Common myeloid progenitor, CD34-positive (primary cell): ENCODE results near the gene AGMO.
A peak's percentile ranks its signal among the peaks of the same experiment; 100 is the strongest.

Source experiments
- CTCF ChIA-PET: fragments of 350-600 bp; sonication (Branson Sonifier 250); formaldehyde crosslinking; loops from one replicate; lab custom pipeline; 2021; ENCODE audit warnings: antibody characterized with exemption; lab: Charles Lee
- POLR2A ChIA-PET: fragments of 350-600 bp; sonication (Branson Sonifier 250); formaldehyde crosslinking; loops from one replicate; lab custom pipeline; 2021; ENCODE audit warnings: antibody characterized with exemption; lab: Charles Lee
- DNase-seq, 3 donors: peaks; one replicate each; pipeline versions ENCODE4 v3.0.0 to v3.0.0-alpha.2; 2013
- H3K27ac ChIP-seq, 2 experiments: 1 replicate in 1 of 2; 2 replicates in 1 of 2; pipeline ENCODE4 v1.7.0; 2013; ENCODE audit warnings: inconsistent platforms in 2 of 2, low read length in 2 of 2, mild to moderate bottlenecking in 2 of 2, low read depth in 1 of 2, moderate library complexity in 1 of 2; ENCODE audit not compliant: severe bottlenecking in 2 of 2, insufficient read depth in 1 of 2, poor library complexity in 1 of 2
- H3K27me3 ChIP-seq, 5 experiments: replicated peaks in 2 of 5; 1 replicate in 3 of 5; 2 replicates in 2 of 5; pipeline versions ENCODE4 v1.6.1 to v1.7.0; 2013; ENCODE audit warnings: low read length in 4 of 5, mild to moderate bottlenecking in 2 of 5, moderate library complexity in 2 of 5, inconsistent platforms in 1 of 5; ENCODE audit not compliant: insufficient read depth in 5 of 5, control insufficient read depth in 4 of 5
- H3K36me3 ChIP-seq, 4 experiments: 1 replicate in 2 of 4; 2 replicates in 2 of 4; pipeline versions ENCODE4 v1.6.1 to v1.7.0; 2013; ENCODE audit warnings: low read length in 3 of 4, control low read depth in 1 of 4, mild to moderate bottlenecking in 1 of 4; ENCODE audit not compliant: control insufficient read depth in 4 of 4, insufficient read depth in 4 of 4
- H3K4me1 ChIP-seq, 4 experiments: 1 replicate in 3 of 4; 2 replicates in 1 of 4; pipeline versions ENCODE4 v1.6.1 to v1.7.1; 2013; ENCODE audit warnings: low read length in 3 of 4, mild to moderate bottlenecking in 3 of 4, control low read depth in 1 of 4, inconsistent platforms in 1 of 4, moderate library complexity in 1 of 4; ENCODE audit not compliant: control insufficient read depth in 4 of 4, insufficient read depth in 4 of 4; ENCODE audit errors: control extremely low read depth in 1 of 4
- H3K4me3 ChIP-seq, 7 experiments: 1 replicate in 4 of 7; 2 replicates in 3 of 7; pipeline versions ENCODE4 v1.5.1 to v1.7.0; 2013; ENCODE audit warnings: mild to moderate bottlenecking in 7 of 7, low read length in 6 of 7, moderate library complexity in 6 of 7, inconsistent platforms in 2 of 7, low read depth in 2 of 7, control low read depth in 1 of 7; ENCODE audit not compliant: insufficient read depth in 4 of 7, control insufficient read depth in 1 of 7; ENCODE audit errors: extremely low read depth in 1 of 7
- H3K9me3 ChIP-seq, 5 experiments: 1 replicate in 4 of 5; 2 replicates in 1 of 5; pipeline versions ENCODE4 v1.6.1 to v1.7.1; 2013; ENCODE audit warnings: low read length in 4 of 5, mild to moderate bottlenecking in 2 of 5, inconsistent platforms in 1 of 5, low read depth in 1 of 5, moderate library complexity in 1 of 5; ENCODE audit not compliant: control insufficient read depth in 4 of 5, insufficient read depth in 2 of 5; ENCODE audit errors: control extremely low read depth in 1 of 5
- WGBS: methylation state at CpG from one replicate; pipeline ENCODE4 v1.1.5; 2013; ENCODE audit not compliant: insufficient coverage; 5-methylcytosine and 5-hydroxymethylcytosine counted together

AGMO gene

GRCh38 chr7:15175152-15175551, 386.7 kb downstream of the AGMO start:
- POLR2A ChIA-PET, result no interaction called here
- CTCF ChIA-PET, result no interaction called here
- WGBS, result no CpG with 5 or more reads among the region's 1 CpG

GRCh38 chr7:15174485-15174884, 387.3 kb downstream of the AGMO start:
- ChIA-PET CTCF (no interaction called here), POLR2A (no interaction called here)
- peaks cover 0 to 2% (median 0%) of the 10 kb centered on the region in 5 experiments for H3K27me3 ChIP-seq
- H3K4me3 ChIP-seq, result no peak overlapping the region
- no peak overlapping the region for H3K27ac ChIP-seq
- H3K36me3 ChIP-seq, result no peaks in the 10 kb centered on the region
- DNase-seq, result no peak
- H3K9me3 ChIP-seq, result peaks cover 0 to 1% (median 0%) of the 10 kb centered on the region in 5 experiments
- no peaks in the 10 kb centered on the region for H3K4me1 ChIP-seq
- WGBS, result no CpG with 5 or more reads among the region's 1 CpG

More at GRCh38 chr7:15175152-15175551, 386.7 kb downstream of the AGMO start:
- H3K4me3 ChIP-seq, result no peak overlapping the region
- H3K27ac ChIP-seq, result no peak overlapping the region
- peaks cover 0 to 2% (median 0%) of the 10 kb centered on the region in 5 experiments for H3K9me3 ChIP-seq
- no peaks in the 10 kb centered on the region for H3K4me1 ChIP-seq
- no peaks in the 10 kb centered on the region for H3K36me3 ChIP-seq
- DNase-seq, result no peak
- H3K27me3 ChIP-seq, result peaks cover 0 to 2% (median 0%) of the 10 kb centered on the region in 5 experiments

GRCh38 chr7:15168489-15168888, 393.3 kb downstream of the AGMO start:
- Histone ChIP-seq H3K4me1 (no peaks in the 10 kb centered on the region), H3K9me3 (no peaks in the 10 kb centered on the region), H3K27me3 (no peaks in the 10 kb centered on the region), H3K36me3 (no peaks in the 10 kb centered on the region), H3K27ac (no peak overlapping the region), H3K4me3 (no peak overlapping the region)
- ChIA-PET CTCF (interaction anchor here (1.3 kb wide), 1 partner anchor 19 kb away, joined by 5 read pairs; no protein-coding TSS in a partner anchor), POLR2A (no interaction called here)
- peak in 1 of 3 donors; percentile 1 for DNase-seq
- 70% methylated on average over 4 of the region's 4 CpGs for WGBS

DNA sequence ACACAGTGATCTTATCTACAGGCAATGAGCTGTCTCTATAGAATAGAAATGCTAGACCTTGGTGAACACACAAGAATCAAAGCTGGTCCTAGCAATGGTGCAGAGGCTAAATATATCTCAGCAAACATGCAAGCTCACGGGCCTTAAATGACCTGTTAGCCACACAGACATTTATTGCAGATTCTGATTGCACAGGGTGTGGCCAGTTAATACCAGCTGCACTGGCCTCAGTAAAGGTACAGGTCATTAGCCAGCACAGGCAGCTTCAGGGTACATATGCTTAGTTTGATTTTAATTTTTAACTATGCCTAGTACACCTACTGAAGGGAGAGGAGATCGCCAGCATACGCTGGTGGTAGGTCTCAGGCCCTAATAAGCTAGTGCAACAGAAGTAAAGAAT, 393.9 kb downstream of the AGMO start:
- DNase-seq, result no peak
- H3K4me3 ChIP-seq, result no peak overlapping the region
- H3K9me3 ChIP-seq, result no peaks in the 10 kb centered on the region
- ChIA-PET CTCF (interaction anchor here (1.3 kb wide), 1 partner anchor 19 kb away, joined by 5 read pairs; no protein-coding TSS in a partner anchor), POLR2A (no interaction called here)
- no peak overlapping the region for H3K27ac ChIP-seq
- 100% methylated on average over 1 of the region's 3 CpGs for WGBS
- H3K4me1 ChIP-seq, result no peaks in the 10 kb centered on the region
- no peaks in the 10 kb centered on the region for H3K27me3 ChIP-seq
- no peaks in the 10 kb centered on the region for H3K36me3 ChIP-seq

DNA sequence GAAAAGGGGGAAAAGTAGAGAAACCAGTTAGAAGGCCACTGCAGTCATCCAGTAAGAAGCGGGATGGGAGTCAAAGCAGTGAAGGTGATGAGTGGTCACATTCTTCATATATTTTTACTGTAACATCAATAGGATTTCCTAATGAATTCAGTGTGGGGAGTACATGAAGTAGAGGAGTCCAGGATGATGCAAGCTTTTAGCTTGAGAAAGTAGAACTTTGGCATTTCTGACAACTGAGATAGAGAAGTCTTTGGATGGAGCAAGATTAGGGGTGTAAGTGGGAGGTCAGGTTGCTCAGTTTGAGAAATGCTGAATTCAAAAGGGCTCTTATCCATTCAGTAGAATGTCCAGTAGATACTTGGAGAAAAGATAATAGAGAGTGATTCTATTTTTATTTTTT, 395.2 kb downstream of the AGMO start:
- no peak overlapping the region for H3K4me3 ChIP-seq
- H3K36me3 ChIP-seq, result no peaks in the 10 kb centered on the region
- H3K9me3 ChIP-seq, result no peaks in the 10 kb centered on the region
- H3K27ac ChIP-seq, result no peak overlapping the region
- WGBS, result no CpG with 5 or more reads among the region's 1 CpG
- POLR2A ChIA-PET, result no interaction called here
- no peak for DNase-seq
- CTCF ChIA-PET, result no interaction called here
- H3K27me3 ChIP-seq, result no peaks in the 10 kb centered on the region
- no peaks in the 10 kb centered on the region for H3K4me1 ChIP-seq

DNA sequence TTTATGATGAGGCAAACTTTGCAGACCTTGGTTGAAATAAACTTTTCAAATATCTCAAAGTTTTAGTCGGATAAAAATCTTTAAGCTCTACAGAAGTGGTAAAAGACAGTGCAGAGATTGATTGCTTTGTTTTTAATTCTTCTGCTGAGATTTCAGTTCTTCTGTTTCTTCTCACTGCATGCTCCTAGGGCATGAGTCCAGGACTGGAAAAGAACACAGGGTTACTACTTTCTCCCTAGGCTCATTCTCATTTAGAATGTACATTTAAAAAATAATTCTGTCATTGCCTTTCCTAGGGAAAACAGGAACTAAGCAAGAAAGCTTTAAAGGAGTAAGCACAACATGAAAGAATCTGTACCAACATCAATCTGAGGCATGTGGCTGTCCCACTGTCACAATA, 402.6 kb downstream of the AGMO start:
- Histone ChIP-seq H3K4me1 (no peaks in the 10 kb centered on the region), H3K36me3 (no peaks in the 10 kb centered on the region), H3K4me3 (no peak overlapping the region), H3K9me3 (no peaks in the 10 kb centered on the region), H3K27ac (no peak overlapping the region), H3K27me3 (no peaks in the 10 kb centered on the region)
- ChIA-PET POLR2A (no interaction called here), CTCF (no interaction called here)
- WGBS, result no CpG with 5 or more reads among the region's 1 CpG
- DNase-seq, result no peak

GRCh38 chr7:15158141-15158810, 403.5 kb downstream of the AGMO start:
- no peak overlapping the region for H3K4me3 ChIP-seq
- no peaks in the 10 kb centered on the region for H3K36me3 ChIP-seq
- DNase-seq, result no peak
- 67% methylated on average over 2 of the region's 3 CpGs for WGBS
- CTCF ChIA-PET, result no interaction called here
- H3K27me3 ChIP-seq, result no peaks in the 10 kb centered on the region
- no peaks in the 10 kb centered on the region for H3K9me3 ChIP-seq
- POLR2A ChIA-PET, result no interaction called here
- H3K4me1 ChIP-seq, result no peaks in the 10 kb centered on the region
- no peak overlapping the region for H3K27ac ChIP-seq
